Left colon (tissue), 2 donors: Measurements from ENCODE around the gene PRSS23. TPM values are rescaled to one million over a fixed set of nuclear protein-coding genes. Genes with fewer than 3 reads are reported as not detected.
"Not testable (repeated sequence)": the region's sequence is repeated elsewhere in the genome, so short reads cannot be mapped to it uniquely, and the experiment has no call there.

Experiments used
- ATAC-seq: fragments of 200-7000 bp; cut with Tn5 transposase; one replicate; pipeline ENCODE4 v1.9.1; 2020; ENCODE audit warnings: mild to moderate bottlenecking, moderate library complexity
- DNase-seq, 2 donors: peaks; one replicate each; pipeline ENCODE4 v3.0.0-alpha.2; 2020
- intact Hi-C, 2 donors: fragments of 100-400 bp; cut with DNase I in 1 of 2; cut with micrococcal nuclease in 1 of 2; formaldehyde crosslinking; loops; one replicate each; pipeline versions ENCODE4 v1.11.2 to v1.14.0; 2022; cut with DNase I, micrococcal nuclease
- long read RNA-seq: library from polyadenylated mRNA; unstranded; transcript quantifications from one replicate; pipeline ENCODE4 v2.0.0, GENCODE V29; 2021
- total RNA-seq, 2 donors: library from RNA; stranded (reverse); fragmentation: NEBNext Ultra II Directional; extraction: Animal tissue kit (Norgen Biotek cat#: 25700); gene quantifications; one replicate each; pipeline ENCODE4 v1.2.1, GENCODE V29; 2021
- donor health status: DM: no; HTN: no; CAD: no.
- donor health status: DM: yes; HTN: yes; CAD: no.

PRSS23 gene, protein sequence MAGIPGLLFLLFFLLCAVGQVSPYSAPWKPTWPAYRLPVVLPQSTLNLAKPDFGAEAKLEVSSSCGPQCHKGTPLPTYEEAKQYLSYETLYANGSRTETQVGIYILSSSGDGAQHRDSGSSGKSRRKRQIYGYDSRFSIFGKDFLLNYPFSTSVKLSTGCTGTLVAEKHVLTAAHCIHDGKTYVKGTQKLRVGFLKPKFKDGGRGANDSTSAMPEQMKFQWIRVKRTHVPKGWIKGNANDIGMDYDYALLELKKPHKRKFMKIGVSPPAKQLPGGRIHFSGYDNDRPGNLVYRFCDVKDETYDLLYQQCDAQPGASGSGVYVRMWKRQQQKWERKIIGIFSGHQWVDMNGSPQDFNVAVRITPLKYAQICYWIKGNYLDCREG
- 100 to 1,000 TPM in 1 of 2 donors, 10 to 100 TPM in 1; 54.3 to 124 TPM for total RNA-seq
- long read RNA-seq, full-length matches to known transcripts = 223 of 275 reads
- long read RNA-seq, partial matches to known transcripts = 0 of 275 reads
- long read RNA-seq, other reads (novel, unspliced or antisense) = 52 of 275 reads

DNA sequence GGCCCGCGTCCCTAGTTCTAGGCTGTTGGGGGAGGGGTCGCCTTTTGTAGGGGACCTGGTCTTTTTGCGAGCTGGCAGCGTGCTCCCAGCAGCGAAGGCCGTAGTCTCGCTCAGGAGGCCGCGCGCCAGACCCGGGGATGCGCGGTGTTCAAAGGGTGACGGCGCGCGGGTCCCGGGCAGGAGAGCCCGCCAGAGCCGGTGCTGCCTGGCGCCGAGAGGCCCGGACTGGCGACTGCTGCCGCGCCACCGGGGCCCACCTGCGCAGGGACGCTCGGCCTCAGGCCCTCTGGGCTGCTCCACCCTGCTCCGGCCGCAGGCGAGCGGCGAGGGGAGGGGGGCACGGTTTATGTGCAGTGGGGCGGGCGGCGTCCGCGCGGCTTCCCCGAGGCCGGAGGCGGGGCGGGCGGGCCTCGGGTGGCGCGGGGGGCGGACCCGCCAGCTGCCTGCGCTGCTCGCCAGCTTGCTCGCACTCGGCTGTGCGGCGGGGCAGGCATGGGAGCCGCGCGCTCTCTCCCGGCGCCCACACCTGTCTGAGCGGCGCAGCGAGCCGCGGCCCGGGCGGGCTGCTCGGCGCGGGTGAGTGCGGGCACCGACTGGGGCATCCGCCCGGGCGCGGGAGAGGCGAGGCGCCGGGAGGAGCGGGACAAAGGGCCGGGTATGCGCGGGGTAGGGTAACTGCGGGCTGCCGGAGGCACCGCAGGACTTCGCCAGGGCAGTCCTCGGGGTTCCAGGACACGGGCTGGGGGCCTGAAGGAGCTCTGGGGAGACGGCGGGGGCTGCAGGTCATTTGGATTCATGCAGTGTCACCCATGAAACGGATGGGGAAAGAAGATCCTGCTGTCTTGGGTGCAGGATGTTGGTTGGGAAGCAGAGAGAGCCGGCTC is at the start of gene PRSS23:
Gene PRSS23 (plus strand): TSS at position 467 of the 884 bp plus-strand sequence. CDS start 7,102 bp downstream, outside the sequence.
- DNase-seq = peak; percentile 73 to 81
- intact Hi-C loops = no loop called here
- ATAC-seq = peak; percentile 89

DNA sequence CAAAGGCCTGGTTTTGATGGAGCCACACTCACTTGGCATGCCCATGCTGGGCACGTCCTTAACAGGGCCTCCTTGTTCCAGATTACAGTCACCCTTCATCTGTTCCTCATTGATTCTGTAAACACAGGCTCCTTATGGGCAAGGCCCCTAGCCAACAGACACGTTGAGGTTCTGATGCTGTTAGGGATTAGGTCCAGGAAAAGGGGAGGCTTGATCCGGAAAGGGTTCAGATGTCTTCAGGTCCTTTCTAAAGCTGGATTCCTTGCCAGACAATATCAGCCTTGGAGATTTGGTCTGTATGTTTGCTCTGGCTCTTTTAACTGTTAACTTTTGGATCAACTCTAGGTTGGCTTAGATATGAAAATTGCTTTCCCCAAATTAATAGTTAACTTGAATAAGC is 46.9 kb upstream of the PRSS23 start:
- intact Hi-C loops = no loop called here
- ATAC-seq = no peak
- no peak for DNase-seq

DNA sequence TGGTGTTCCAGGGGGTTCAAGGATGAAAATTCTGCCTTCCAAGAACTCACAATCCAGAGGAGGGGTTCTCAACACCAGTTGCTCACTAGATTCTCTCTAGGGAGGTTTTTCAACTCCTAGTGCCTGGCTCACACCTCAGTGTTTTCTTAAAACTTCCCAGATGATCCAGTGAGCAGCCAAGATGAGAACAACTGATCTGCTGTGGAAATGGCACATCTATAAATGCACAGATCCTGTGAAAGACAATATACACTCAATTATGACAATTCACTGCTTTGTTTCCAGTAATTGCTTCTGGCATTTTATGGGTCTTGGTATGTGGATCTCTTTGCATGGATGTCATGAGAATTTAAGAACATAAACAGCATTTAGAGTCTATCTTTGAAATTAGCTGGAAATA is 45.2 kb upstream of the PRSS23 start:
- ATAC-seq (no peak), DNase-seq (no peak)
- intact Hi-C loops = no loop called here

DNA sequence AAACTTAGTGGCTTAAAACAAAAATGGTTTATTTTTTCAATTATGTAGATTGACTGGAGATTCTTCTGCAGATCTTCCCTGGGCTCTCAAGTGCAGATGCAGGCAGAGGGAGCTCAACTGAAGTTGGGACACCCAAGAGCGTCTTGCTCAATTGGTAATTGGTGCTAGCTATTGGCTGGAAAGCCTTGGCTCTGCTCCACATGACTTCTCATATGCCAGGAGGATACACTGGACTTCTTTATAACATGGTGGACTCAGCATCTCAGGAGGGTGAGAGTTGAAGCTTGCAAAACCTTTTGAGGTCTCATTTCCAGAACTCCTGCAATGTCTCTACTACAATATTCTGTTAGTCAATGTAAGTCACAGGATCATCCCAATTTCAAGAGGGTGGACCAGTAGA is 42.2 kb upstream of the PRSS23 start:
- no peak for DNase-seq
- no peak for ATAC-seq
- intact Hi-C loops = no loop called here

DNA sequence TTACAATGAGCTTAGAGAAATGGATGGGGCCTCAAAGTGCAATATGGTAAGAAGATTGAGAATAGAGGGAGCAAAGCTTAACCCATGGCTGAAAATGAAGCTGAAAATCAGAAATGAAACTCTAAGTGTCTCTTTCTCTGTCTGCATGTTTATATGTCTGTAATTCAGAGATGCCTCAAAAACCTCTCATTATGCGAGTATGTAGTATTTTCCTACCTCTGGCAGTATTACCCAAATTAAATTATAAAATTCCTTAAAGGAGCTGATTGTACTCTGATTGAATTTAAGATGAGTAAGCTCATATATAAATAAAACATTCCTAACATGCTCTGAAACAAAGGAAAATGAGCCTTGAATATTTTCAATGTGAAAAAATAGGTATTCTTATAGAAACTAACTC is 39.8 kb upstream of the PRSS23 start:
- intact Hi-C loops = no loop called here
- ATAC-seq (no peak), DNase-seq (no peak)

DNA sequence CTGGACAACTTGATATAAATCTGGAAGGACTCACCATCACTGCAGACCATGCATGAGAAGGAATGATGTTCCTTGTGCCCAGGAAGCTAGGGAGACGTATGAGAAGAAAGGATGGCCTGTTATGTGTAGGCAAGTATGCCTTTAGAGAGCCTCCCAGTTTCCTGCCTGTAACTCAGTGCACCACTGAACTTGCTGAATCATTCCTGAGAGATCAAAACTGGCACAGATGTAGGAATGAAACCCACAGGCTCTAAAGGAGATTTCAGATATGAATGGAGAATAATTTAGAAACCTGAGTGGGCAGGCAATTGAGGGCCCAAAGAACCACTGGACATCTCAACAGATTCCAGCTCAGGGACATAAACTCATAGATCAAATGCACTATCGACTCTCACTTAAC is 38.4 kb upstream of the PRSS23 start:
- no peak for DNase-seq
- intact Hi-C loops = no loop called here
- no peak for ATAC-seq

DNA sequence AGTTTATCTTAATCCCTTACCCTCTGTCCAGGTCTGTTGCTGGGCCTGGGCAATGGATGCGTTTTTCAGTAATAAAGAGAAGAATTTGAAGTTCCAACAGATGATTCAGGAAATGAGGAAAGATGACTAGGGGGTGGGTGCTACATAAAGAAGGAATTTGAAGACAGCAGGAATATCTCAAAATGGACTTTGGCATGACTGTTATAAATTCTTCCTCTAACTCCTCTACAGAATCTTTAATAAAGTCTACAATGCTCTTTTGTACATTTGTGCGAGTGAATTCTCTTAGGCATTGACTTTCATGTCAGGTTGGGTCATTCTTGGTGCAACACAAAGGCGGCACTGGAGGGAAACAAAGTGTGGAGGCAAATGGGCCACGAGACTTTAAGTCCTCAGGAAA is 35.1 kb upstream of the PRSS23 start:
- DNase-seq = no peak
- ATAC-seq = no peak
- intact Hi-C loops = no loop called here

DNA sequence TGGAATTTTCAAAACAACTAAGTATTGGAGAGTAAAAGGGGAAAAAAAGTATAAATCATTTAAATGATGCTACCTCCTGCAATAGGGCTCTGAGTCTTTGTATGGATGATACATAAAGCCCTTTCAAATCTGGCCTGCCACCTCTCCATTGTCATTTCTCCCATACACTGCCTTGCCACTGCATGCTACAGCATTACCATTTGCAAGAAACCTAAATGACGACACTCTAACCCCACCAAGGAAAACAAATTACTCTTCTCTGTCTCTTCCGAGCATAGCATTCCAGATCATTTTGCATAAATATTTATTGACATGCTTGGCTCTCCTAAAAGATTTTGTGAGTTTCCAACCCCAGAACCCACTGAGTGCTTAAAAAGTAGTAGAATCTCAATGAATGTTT is 34.5 kb upstream of the PRSS23 start:
- no peak for ATAC-seq
- intact Hi-C loops = no loop called here
- no peak for DNase-seq

DNA sequence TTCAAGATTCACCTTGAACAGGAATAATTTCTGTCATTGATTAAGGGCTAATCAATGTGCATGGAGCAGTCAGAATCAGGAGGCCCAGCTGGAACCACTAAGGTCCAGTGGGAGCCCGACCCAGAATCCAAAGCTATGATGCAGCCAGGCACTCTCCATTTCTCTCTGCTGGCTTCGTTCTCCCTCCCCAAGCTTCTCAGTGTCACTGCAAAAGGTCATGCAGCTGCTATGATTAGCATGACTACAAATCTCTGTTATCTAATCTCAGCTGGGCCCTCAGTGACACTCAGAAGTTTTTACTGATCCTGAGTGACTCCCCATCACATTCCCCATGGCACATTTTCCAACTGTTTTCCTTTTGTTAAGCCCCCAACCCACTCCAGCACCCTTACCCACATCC is 31.1 kb upstream of the PRSS23 start:
- intact Hi-C loops = no loop called here
- DNase-seq (no peak), ATAC-seq (no peak)

DNA sequence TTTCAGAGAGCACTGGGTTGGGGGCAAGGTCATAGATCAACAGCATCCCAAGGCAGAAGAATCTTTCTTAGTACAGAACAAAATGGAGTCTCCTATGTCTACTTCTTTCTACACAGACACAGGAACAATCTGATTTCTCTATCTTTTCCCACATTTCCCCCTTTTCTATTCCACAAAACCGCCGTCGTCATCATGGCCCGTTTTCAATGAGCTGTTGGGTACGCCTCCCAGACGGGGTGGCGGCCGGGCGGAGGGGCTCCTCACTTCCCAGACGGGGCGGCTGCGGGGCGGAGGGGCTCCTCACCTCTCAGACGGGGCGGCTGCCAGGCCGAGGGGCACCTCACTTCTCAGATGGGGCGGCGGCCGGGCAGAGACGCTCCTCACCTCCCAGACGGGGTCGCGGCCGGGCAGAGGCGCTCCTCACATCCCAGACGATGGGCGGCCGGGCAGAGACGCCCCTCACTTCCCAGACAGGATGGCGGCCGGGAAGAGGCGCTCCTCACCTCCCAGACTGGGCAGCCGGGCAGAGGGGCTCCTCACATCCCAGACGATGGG is 29.8 kb upstream of the PRSS23 start:
- DNase-seq, intact Hi-C loops, ATAC-seq: not testable (repeated sequence)

DNA sequence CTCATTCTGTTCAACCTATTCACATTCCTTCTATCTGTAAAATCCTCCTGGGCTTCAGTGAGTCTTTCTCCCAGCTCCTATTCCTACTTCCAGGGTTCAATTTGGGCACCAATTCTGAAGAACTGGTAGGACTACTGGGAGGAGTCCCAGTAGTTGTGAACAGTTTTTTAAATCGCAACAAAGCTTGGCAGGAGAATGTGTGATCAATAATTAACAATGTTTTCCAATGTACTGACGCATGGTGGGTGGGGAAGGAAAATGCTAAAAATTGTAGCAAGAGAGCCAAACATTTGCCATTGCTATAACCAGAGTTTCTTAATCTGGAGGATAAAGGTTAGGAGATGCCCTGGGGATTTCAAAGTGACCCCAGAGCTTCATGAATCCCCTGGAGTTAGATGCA is 27.3 kb upstream of the PRSS23 start:
- ATAC-seq = peak; percentile 37
- intact Hi-C loops = no loop called here
- no peak for DNase-seq

DNA sequence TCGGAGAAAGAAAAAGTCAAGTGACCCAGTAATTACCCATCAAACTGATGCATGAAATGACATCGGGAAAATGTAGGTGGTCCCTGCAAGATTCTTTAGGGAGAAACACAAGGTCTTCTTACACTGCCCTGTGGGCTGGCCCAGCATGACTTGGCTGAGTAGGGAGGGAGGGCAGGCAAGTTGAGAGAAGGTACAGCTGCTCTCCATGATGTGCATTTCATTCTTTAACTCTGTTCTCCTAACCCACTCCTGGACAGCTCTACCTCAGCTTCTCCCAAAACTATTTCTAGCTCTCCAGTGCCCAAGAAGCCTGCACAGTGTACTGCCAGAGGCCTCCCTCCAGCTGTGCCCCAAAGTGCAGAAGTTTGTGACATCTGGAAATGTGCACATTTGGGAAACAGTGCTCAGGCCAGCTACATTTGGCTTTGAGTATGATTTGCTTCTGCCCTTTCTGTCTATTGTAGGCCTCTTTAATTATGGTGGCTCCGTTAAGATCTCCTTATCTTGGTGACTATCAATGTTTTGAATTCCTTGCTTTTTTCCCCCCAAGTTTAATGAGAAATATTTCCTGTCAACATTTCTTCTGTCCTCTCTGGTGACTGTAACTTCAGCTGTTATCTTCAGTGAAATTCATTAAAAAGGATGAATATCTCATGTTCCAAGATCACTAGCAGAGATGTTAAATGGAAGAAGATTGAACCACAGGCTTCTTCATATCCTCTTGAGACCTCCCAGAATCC is 26.7 kb upstream of the PRSS23 start:
- no peak for DNase-seq

DNA sequence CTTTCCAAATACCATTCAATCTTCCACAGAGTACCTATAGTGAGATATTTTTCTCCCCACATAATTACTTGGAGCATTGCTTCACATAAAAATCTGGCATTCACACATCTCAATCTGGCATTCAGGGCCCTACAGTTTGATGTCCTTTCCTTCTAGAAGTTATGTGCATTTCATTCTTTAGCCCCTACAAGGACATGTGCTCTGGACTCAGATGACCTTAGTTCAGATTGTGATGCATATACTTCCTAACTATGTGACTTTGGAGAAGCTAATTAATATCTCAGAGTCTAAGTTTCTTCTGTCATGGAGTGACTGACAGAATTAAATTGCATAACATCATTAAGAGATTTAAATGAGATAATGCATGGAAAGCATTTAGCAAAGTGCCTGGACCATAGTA is 25.9 kb upstream of the PRSS23 start:
- intact Hi-C loops = no loop called here
- ATAC-seq = no peak
- DNase-seq = no peak

More for the DNA sequence above, 26.7 kb upstream of the PRSS23 start:
- intact Hi-C loops = no loop called here
- no peak for ATAC-seq

DNA sequence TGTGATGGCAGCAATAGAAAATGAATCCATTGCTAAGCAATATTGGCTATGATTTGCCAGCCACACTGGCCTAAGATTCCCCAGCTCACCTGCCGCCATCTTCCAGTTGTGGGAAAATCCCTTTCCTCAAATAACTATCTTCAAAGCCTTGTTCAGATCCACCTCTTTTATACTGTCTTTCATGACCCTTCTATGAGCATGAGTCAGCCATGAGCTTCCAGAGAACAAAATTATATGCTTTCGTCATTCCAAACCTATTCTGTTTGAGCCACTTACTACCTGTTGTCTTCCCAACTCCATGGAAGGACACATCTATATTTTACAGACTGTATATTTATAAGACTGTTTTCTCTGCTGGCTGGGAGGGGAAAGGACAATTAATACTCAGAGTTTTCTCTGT is 25.0 kb upstream of the PRSS23 start:
- intact Hi-C loops = no loop called here
- ATAC-seq = no peak
- no peak for DNase-seq

DNA sequence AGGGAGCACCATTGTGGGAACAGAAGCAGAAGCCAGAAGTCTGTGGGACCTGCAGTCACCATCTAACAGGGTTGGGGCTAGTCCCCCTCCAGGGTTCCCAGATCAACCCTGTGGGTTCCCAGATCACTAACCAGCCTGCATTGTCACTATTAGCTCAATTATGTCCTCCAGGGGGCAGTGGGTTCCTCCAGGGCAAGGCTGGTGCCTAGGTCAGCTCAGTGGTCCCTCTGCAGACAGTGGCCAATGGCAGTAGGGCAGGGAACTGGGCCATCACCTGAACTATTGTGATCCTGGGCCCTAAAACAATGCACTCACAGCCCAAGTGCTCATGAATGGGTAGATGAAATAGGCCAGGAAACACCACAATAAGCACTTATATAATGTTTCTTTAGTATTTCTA is 18.8 kb upstream of the PRSS23 start:
- DNase-seq (no peak), ATAC-seq (no peak)
- intact Hi-C loops = no loop called here

DNA sequence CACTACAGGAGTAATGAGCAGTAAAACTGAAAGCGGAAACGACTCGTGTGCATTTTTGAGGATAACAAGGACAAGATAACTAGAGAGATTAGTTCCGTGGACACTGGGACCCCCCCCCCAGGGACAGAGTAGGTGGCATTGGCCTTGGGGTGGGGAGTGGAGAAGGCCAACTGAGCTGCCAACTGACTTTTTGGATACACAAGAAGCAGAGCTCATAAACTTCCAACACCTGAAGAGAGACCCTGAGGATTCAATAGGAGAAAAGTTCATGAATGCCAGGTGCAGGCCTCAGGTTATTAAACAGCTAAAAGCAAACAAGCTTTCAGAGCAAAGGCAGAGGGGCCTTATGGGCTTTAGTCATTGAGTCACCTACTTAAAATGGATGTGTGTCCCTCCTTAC is 17.6 kb upstream of the PRSS23 start:
- ATAC-seq (peak; percentile 7), DNase-seq (no peak)
- intact Hi-C loops = no loop called here

DNA sequence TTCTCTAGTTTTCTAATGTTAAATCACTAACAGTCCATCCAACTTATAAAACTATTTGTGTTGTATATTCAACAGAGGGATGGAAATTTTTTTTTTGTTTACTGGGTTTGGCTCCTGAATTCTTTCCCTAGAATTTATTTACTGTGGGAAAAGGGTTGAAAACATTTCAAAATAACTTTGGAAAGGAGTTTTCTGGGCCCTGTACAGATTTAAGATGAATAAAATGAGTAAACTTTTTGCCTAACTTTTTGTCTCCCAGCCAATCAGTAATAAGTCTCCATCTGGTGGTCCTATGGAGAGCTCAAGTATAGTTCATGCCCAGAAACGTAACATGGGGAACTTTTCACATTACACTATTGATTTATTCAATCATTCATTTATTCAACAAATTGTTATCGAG is 16.7 kb upstream of the PRSS23 start:
- DNase-seq = no peak
- no peak for ATAC-seq
- intact Hi-C loops = no loop called here

DNA sequence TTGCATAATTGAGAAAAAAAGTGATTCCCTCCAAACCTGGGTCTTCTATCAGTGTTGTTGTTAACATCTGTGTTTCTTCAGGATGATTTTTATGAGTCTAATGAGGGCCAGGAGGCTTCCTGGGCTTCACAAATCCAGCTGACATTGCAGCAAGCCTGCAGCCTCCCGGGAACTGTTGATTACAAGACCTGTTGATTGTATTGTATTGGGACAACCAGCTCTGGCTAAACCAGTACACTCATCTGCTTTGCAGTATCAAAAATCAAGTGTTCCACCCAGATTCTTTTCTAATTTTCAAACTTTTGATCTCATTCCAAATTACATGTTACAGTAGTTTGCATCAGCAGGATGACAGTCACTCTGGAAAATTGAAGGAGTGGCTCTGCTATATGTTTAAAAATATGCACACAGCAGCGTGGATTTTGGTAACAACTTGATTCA is 16.1 kb upstream of the PRSS23 start:
- DNase-seq (no peak), ATAC-seq (no peak)
- intact Hi-C loops = no loop called here

DNA sequence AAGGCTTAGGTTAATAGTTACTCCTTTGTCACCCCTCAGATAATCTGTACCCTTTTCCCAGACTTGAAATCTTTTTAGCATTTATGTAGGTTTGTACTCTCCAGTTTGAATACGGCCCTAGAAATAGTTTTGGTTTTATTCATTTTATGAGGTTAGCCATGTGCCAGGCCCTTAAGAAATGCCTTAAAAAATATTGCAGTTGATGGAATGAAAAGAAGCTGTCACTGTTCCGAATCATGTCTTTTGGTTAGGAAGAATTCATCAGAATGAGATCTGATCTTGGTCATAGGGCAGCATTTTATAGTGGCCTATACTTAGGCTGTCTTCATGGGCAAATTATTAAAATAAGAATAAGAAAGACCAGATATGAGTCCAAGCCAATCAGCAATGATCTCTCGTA is 14.8 kb upstream of the PRSS23 start:
- DNase-seq (no peak), ATAC-seq (no peak)
- intact Hi-C loops = no loop called here
